ENCODE results near the gene POLD4. TPM values are rescaled to one million over a fixed set of nuclear protein-coding genes. Genes with fewer than 3 reads are reported as not detected.

Gene POLD4
- total RNA-seq, 1 experiment from 2014 or later, result 95.1 TPM

DNA sequence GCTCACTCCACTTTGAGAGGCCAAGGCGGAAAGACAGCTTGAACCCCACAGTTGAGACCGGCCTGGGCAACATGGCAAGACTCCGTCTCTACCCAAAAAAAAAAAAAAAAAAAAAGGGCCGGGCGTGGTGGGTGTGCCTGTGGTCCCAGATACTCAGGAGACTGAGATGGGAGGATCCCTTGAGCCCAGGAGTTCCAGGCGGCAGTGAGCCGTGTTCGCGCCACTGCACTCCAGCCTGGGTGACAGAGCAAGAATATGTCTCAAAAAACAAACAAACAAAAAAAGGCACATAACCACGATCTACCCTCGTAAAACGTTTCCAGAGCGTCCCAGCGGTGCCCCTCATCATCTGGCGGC is 37.6 kb upstream of the POLD4 start:
- no peaks in the 10 kb centered on the region for H3K27me3 Mint-ChIP-seq (ENCODE audit: unreplicated experiment)
- DNase-seq, result no peak
- H3K27ac Mint-ChIP-seq (ENCODE audit: unreplicated experiment), result peak overlapping the region; percentile 73
- H3K9me3 Mint-ChIP-seq (ENCODE audit: low read depth, unreplicated experiment), result no peaks in the 10 kb centered on the region
- TF ChIP-seq, protein P1, sequence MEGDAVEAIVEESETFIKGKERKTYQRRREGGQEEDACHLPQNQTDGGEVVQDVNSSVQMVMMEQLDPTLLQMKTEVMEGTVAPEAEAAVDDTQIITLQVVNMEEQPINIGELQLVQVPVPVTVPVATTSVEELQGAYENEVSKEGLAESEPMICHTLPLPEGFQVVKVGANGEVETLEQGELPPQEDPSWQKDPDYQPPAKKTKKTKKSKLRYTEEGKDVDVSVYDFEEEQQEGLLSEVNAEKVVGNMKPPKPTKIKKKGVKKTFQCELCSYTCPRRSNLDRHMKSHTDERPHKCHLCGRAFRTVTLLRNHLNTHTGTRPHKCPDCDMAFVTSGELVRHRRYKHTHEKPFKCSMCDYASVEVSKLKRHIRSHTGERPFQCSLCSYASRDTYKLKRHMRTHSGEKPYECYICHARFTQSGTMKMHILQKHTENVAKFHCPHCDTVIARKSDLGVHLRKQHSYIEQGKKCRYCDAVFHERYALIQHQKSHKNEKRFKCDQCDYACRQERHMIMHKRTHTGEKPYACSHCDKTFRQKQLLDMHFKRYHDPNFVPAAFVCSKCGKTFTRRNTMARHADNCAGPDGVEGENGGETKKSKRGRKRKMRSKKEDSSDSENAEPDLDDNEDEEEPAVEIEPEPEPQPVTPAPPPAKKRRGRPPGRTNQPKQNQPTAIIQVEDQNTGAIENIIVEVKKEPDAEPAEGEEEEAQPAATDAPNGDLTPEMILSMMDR (IDR thresholded peaks at IDR 0.05; ENCODE audit: unreplicated experiment), result no peak
- intact Hi-C loops (cut with micrococcal nuclease; ENCODE audit: unreplicated experiment), result loop anchor here (5.0 kb wide), 1 partner anchor 39 kb away; the partner anchor contains the start of gene POLD4
- BruUV-seq (replicated peaks), result no TSS peak
- CTCF ChIA-PET, result interaction anchor here (0.6 to 1.7 kb wide), 4 partner anchors 10 to 219 kb away, joined by 3 to 9 read pairs (median 6); partner anchors contain the start of genes PITPNM1, POLD4 and PPP1CA
- H3K36me3 Mint-ChIP-seq (ENCODE audit: insufficient read depth, unreplicated experiment), result peaks cover 51% of the 10 kb centered on the region
- peak overlapping the region; percentile 91 for H3K4me3 Mint-ChIP-seq (ENCODE audit: low read depth, unreplicated experiment)
- peaks cover 32% of the 10 kb centered on the region for H3K4me1 Mint-ChIP-seq (ENCODE audit: low read depth, unreplicated experiment)

DNA sequence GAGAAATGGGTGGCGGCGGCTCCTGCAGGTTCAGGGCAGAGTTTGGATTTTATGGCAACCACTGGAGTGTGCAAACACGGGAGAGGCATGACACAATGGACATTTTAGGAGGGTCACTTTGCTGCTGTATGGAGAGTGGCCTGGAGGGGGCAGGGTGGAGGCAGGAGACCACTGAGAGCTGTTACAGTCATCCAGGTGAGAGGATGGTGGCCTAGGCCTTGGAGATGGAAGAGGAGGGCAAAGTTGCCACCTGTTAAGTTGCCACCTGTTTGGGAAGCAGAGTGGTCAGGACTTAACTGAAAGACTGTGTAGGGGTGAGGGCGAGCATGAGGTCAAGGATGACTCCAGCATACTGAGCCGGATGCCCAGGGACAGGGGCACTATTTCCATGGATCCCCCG is 36.1 kb upstream of the POLD4 start:
- intact Hi-C loops (cut with micrococcal nuclease; ENCODE audit: unreplicated experiment), result loop anchor here (10.0 kb wide), 1 partner anchor 125 kb away; the partner anchor contains the start of gene GRK2
- H3K36me3 Mint-ChIP-seq (ENCODE audit: insufficient read depth, unreplicated experiment), result peaks cover 40% of the 10 kb centered on the region
- H3K27me3 Mint-ChIP-seq (ENCODE audit: unreplicated experiment), result no peaks in the 10 kb centered on the region
- H3K27ac Mint-ChIP-seq (ENCODE audit: unreplicated experiment), result peak overlapping the region; percentile 25
- TF ChIP-seq, protein P1 (IDR thresholded peaks at IDR 0.05; ENCODE audit: unreplicated experiment), result peak; percentile 56
- H3K4me1 Mint-ChIP-seq (ENCODE audit: low read depth, unreplicated experiment), result peaks cover 44% of the 10 kb centered on the region
- no peaks in the 10 kb centered on the region for H3K9me3 Mint-ChIP-seq (ENCODE audit: low read depth, unreplicated experiment)
- no TSS peak for BruUV-seq (replicated peaks)
- peak; percentile 81 for DNase-seq
- CTCF ChIA-PET, result interaction anchor here (0.7 to 1.8 kb wide), 4 partner anchors 9 to 128 kb away, joined by 3 to 4 read pairs (median 4); partner anchors contain the start of gene PPP1CA
- peak overlapping the region; percentile 30 for H3K4me3 Mint-ChIP-seq (ENCODE audit: low read depth, unreplicated experiment)

DNA sequence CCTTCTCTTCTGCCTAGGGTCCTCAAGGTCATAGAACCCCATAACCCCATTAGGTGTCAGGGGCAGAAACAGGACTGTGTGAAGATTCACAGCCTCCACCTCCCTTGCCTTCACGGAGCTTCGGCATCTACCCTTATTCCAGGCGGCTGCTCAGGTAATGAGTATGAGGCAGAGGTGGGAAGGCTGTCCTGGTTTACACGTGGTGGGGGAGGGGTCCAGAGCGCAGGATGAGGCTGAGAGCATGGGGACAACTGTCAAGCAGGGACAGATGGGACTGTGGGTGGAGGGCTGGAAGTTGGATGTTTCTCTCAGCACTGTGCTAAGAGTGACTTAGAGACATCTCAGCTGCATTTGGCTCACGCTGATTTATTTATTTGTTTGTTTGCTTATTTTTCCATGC is 34.2 kb upstream of the POLD4 start:
- no peak for DNase-seq
- CTCF ChIA-PET, result interaction anchor here (0.9 to 1.2 kb wide), 2 partner anchors 30 to 33 kb away, joined by 3 to 5 read pairs; no protein-coding TSS in a partner anchor
- Mint-ChIP-seq H3K36me3 (ENCODE audit: insufficient read depth, unreplicated experiment) (peaks cover 28% of the 10 kb centered on the region), H3K27ac (ENCODE audit: unreplicated experiment) (peak overlapping the region; percentile 68), H3K4me3 (ENCODE audit: low read depth, unreplicated experiment) (no peak overlapping the region), H3K4me1 (ENCODE audit: low read depth, unreplicated experiment) (peaks cover 32% of the 10 kb centered on the region), H3K27me3 (ENCODE audit: unreplicated experiment) (no peaks in the 10 kb centered on the region), H3K9me3 (ENCODE audit: low read depth, unreplicated experiment) (no peaks in the 10 kb centered on the region)
- TF ChIP-seq, protein P1 (IDR thresholded peaks at IDR 0.05; ENCODE audit: unreplicated experiment), result no peak
- BruUV-seq (replicated peaks), result no TSS peak
- intact Hi-C loops (cut with micrococcal nuclease; ENCODE audit: unreplicated experiment), result loop anchor here (10.0 kb wide), 1 partner anchor 123 kb away; the partner anchor contains the start of gene GRK2

GRCh38 chr11:67387069-67387468 is 33.7 kb upstream of the POLD4 start:
- H3K36me3 Mint-ChIP-seq (ENCODE audit: insufficient read depth, unreplicated experiment), result peaks cover 27% of the 10 kb centered on the region
- intact Hi-C loops (cut with micrococcal nuclease; ENCODE audit: unreplicated experiment), result loop anchor here (10.0 kb wide), 1 partner anchor 122 kb away; the partner anchor contains the start of gene GRK2
- no peaks in the 10 kb centered on the region for H3K27me3 Mint-ChIP-seq (ENCODE audit: unreplicated experiment)
- H3K4me3 Mint-ChIP-seq (ENCODE audit: low read depth, unreplicated experiment), result no peak overlapping the region
- H3K4me1 Mint-ChIP-seq (ENCODE audit: low read depth, unreplicated experiment), result peaks cover 34% of the 10 kb centered on the region
- DNase-seq, result no peak
- H3K27ac Mint-ChIP-seq (ENCODE audit: unreplicated experiment), result peak overlapping the region; percentile 68
- CTCF ChIA-PET, result interaction anchor here (0.7 to 1.1 kb wide), 2 partner anchors 9 to 34 kb away, joined by 5 read pairs; no protein-coding TSS in a partner anchor
- BruUV-seq (replicated peaks), result no TSS peak
- TF ChIP-seq, protein P1 (IDR thresholded peaks at IDR 0.05; ENCODE audit: unreplicated experiment), result no peak
- no peaks in the 10 kb centered on the region for H3K9me3 Mint-ChIP-seq (ENCODE audit: low read depth, unreplicated experiment)
